ENCODE data around the gene HPSE2.
"Not testable (repeated sequence)": the region's sequence is repeated elsewhere in the genome, so short reads cannot be mapped to it uniquely, and the experiment has no call there.

HPSE2 gene

GRCh38 chr10:99161165-99161564, 74.5 kb downstream of the HPSE2 start:
- DNase-seq (ENCODE audit: low read depth, low spot score) = no peak

- DNase-seq (ENCODE audit: low read depth, low spot score) = no peak
These were observed 92.0 kb downstream of the HPSE2 start for GRCh38 chr10:99143651-99144050.

GRCh38 chr10:99143011-99143410, 92.6 kb downstream of the HPSE2 start:
- DNase-seq (ENCODE audit: low read depth, low spot score) = no peak

- DNase-seq (ENCODE audit: low read depth, low spot score) = not testable (repeated sequence)
These were observed 102.8 kb downstream of the HPSE2 start for GRCh38 chr10:99132897-99133296.

GRCh38 chr10:99125879-99126278, 109.8 kb downstream of the HPSE2 start:
- DNase-seq (ENCODE audit: low read depth, low spot score) = no peak

GRCh38 chr10:99124376-99124775, 111.3 kb downstream of the HPSE2 start:
- DNase-seq (ENCODE audit: low read depth, low spot score) = no peak

GRCh38 chr10:99123851-99124250, 111.8 kb downstream of the HPSE2 start:
- no peak for DNase-seq (ENCODE audit: low read depth, low spot score)

- no peak for DNase-seq (ENCODE audit: low read depth, low spot score)
These were observed 112.3 kb downstream of the HPSE2 start for GRCh38 chr10:99123336-99123735.

- DNase-seq (ENCODE audit: low read depth, low spot score) = no peak
These were observed 116.3 kb downstream of the HPSE2 start for GRCh38 chr10:99119258-99119748.

- DNase-seq (ENCODE audit: low read depth, low spot score) = no peak
These were observed 119.9 kb downstream of the HPSE2 start for GRCh38 chr10:99115703-99116102.

GRCh38 chr10:99085358-99085757, 150.3 kb downstream of the HPSE2 start:
- DNase-seq (ENCODE audit: low read depth, low spot score) = no peak

GRCh38 chr10:99084161-99084560, 151.5 kb downstream of the HPSE2 start:
- DNase-seq (ENCODE audit: low read depth, low spot score) = no peak

GRCh38 chr10:99080275-99080945, 155.2 kb downstream of the HPSE2 start:
- no peak for DNase-seq (ENCODE audit: low read depth, low spot score)

- no peak for DNase-seq (ENCODE audit: low read depth, low spot score)
These were observed 173.1 kb downstream of the HPSE2 start for GRCh38 chr10:99062591-99062990.

GRCh38 chr10:99058762-99059161, 176.9 kb downstream of the HPSE2 start:
- DNase-seq (ENCODE audit: low read depth, low spot score) = no peak

- DNase-seq (ENCODE audit: low read depth, low spot score) = no peak
These were observed 177.5 kb downstream of the HPSE2 start for GRCh38 chr10:99057936-99058690.

- DNase-seq (ENCODE audit: low read depth, low spot score) = no peak
These were observed 190.0 kb downstream of the HPSE2 start for GRCh38 chr10:99045671-99046070.

- no peak for DNase-seq (ENCODE audit: low read depth, low spot score)
These were observed 193.4 kb downstream of the HPSE2 start for GRCh38 chr10:99042051-99042771.

GRCh38 chr10:99041468-99041867, 194.2 kb downstream of the HPSE2 start:
- no peak for DNase-seq (ENCODE audit: low read depth, low spot score)

GRCh38 chr10:99013885-99014284, 221.8 kb downstream of the HPSE2 start:
- no peak for DNase-seq (ENCODE audit: low read depth, low spot score)

- no peak for DNase-seq (ENCODE audit: low read depth, low spot score)
These were observed 225.4 kb downstream of the HPSE2 start for GRCh38 chr10:99010286-99010685.

GRCh38 chr10:99008054-99008453, 227.6 kb downstream of the HPSE2 start:
- no peak for DNase-seq (ENCODE audit: low read depth, low spot score)

Data from activated naive CD8-positive, alpha-beta T cell treated with anti-CD3 and anti-CD28 coated beads, Interleukin-2, amount 50 U/mL, for 16 hours (primary cell).